ENCODE measurements around the gene PTGER3. TPM values are rescaled to one million over a fixed set of nuclear protein-coding genes. Genes with fewer than 3 reads are reported as not detected.

Gene PTGER3
- total RNA-seq, 1 donor from 2014 or later, result under 0.01 TPM

DNA sequence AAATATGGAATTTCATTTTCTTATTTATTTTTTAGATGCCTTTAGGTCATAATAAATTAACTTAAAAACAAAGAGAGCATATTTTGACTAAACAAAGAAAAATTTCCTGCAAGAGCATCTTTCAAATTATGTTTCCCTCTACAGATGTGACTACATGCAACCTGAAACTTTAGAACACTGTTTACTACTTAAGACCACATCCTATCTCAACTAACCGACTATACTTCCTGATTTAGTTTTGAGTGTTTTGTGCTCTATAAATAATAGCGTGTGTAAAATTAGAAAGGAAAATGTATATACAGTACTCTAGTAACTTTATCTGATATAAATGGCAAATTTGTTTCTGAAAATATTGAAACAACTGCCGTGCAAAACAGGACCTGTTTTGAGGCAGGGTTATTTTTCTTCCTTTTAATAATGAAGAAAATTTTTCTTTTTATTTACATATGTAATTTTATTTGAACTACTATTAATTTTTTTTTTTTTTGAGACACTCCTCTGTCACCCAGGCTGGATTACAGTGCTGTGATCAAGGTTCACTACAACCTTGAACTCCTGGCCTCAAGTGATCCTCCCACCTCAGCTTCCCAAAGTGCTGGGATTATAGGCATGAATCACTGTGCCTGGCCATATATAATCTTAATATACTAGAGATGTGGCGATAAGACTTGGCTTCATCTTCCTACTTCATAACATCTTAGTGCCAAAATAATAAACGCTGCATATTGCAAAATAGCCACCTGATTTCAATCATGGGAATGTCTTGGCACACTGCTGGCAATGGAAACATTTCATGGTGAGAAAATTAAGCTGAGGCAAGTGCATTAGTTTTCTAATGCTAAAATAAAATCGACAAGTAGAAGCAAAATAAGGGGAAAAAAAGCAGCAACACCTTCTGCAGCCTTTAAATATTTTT is 21.0 kb upstream of the PTGER3 start:
- no peak for DNase-seq (ENCODE audit: low read depth)
- Histone ChIP-seq H3K4me3 (ENCODE audit: low read depth, low read length) (no peak overlapping the region), H3K36me3 (ENCODE audit: control insufficient read depth, insufficient read depth, low read length) (peaks cover 18% of the 10 kb centered on the region), H3K27me3 (ENCODE audit: control insufficient read depth, insufficient read depth, low read length) (no peaks in the 10 kb centered on the region)
- TF ChIP-seq, protein P1, sequence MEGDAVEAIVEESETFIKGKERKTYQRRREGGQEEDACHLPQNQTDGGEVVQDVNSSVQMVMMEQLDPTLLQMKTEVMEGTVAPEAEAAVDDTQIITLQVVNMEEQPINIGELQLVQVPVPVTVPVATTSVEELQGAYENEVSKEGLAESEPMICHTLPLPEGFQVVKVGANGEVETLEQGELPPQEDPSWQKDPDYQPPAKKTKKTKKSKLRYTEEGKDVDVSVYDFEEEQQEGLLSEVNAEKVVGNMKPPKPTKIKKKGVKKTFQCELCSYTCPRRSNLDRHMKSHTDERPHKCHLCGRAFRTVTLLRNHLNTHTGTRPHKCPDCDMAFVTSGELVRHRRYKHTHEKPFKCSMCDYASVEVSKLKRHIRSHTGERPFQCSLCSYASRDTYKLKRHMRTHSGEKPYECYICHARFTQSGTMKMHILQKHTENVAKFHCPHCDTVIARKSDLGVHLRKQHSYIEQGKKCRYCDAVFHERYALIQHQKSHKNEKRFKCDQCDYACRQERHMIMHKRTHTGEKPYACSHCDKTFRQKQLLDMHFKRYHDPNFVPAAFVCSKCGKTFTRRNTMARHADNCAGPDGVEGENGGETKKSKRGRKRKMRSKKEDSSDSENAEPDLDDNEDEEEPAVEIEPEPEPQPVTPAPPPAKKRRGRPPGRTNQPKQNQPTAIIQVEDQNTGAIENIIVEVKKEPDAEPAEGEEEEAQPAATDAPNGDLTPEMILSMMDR (IDR thresholded peaks at IDR 0.05; ENCODE audit: insufficient read depth, low read length, severe bottlenecking), result no peak
- no peak for FAIRE-seq

DNA sequence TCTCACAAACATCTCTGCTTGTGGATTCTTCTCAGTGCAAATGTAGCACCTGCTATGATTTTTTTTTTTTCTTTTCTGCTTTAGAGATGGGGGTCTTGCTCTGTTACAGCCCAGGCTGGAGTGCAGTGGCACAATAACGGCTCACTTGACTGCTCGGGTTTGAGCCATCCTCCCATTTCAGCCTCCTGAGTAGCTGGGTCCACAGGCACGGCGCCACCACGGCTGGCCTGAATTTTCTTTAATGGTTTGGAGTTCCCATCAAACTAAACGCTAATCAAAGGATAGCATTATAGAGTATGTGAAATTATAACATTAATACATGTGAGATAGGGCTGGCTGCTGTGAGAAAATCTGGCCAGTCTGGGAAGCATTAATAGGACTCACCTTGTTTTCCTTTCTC is 7.2 kb upstream of the PTGER3 start:
- DNase-seq (ENCODE audit: low read depth) (no peak), FAIRE-seq (no peak)
- TF ChIP-seq, protein P1 (IDR thresholded peaks at IDR 0.05; ENCODE audit: insufficient read depth, low read length, severe bottlenecking), result no peak
- no peaks in the 10 kb centered on the region for H3K27me3 ChIP-seq (ENCODE audit: control insufficient read depth, insufficient read depth, low read length)
- H3K36me3 ChIP-seq (ENCODE audit: control insufficient read depth, insufficient read depth, low read length), result no peaks in the 10 kb centered on the region
- H3K4me3 ChIP-seq (ENCODE audit: low read depth, low read length), result no peak overlapping the region

DNA sequence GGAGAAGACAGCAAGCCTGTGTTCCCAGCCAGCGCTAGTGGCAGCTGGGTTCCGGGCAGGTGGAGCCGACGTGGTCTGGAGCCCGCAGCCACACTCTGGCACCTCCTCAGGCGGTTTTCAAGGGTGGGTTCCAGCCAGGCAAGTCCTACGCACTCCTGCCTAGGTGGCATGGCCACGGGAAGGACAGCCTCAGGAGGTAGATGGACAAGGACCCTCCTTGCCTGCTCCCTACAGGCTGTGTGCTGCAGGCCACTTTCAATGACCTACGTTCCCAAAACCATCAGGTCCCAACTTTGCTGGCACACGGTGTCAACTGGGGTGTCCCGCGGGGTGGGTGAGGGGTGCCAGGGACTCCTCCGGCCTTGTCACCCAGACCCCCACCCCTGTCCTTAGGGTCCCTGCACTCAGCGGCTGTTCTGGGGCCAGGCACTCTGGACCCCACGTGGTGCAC is 6.7 kb upstream of the PTGER3 start:
- H3K27me3 ChIP-seq (ENCODE audit: control insufficient read depth, insufficient read depth, low read length), result no peaks in the 10 kb centered on the region
- TF ChIP-seq, protein P1 (IDR thresholded peaks at IDR 0.05; ENCODE audit: insufficient read depth, low read length, severe bottlenecking), result no peak

DNA sequence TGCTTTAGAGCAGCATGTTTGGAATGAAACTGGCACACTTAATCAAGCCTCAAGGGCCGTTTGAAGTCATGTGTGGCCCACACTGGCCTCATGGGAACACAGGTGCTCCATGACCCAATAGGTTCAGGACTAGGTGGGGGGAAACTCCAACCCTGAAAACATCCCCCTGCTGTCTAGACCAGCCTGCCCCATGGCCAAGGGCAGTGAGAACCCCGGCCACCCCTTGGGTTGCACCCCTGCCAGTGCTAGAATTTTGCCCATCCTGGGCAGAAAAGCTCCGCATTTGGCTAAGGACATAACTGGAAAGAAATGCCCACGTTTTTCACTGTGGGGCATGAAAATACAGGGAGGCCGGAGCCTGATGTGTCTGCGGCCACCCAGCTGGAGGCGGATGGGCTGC is 6.1 kb upstream of the PTGER3 start:
- no peak for DNase-seq (ENCODE audit: low read depth)
- FAIRE-seq, result no peak
- TF ChIP-seq, protein P1 (IDR thresholded peaks at IDR 0.05; ENCODE audit: insufficient read depth, low read length, severe bottlenecking), result no peak
- H3K36me3 ChIP-seq (ENCODE audit: control insufficient read depth, insufficient read depth, low read length), result no peaks in the 10 kb centered on the region
- no peak overlapping the region for H3K4me3 ChIP-seq (ENCODE audit: low read depth, low read length)
- H3K27me3 ChIP-seq (ENCODE audit: control insufficient read depth, insufficient read depth, low read length), result no peaks in the 10 kb centered on the region

More for the DNA sequence above, 6.7 kb upstream of the PTGER3 start:
- no peaks in the 10 kb centered on the region for H3K36me3 ChIP-seq (ENCODE audit: control insufficient read depth, insufficient read depth, low read length)
- no peak overlapping the region for H3K4me3 ChIP-seq (ENCODE audit: low read depth, low read length)
- DNase-seq (ENCODE audit: low read depth) (no peak), FAIRE-seq (no peak)

DNA sequence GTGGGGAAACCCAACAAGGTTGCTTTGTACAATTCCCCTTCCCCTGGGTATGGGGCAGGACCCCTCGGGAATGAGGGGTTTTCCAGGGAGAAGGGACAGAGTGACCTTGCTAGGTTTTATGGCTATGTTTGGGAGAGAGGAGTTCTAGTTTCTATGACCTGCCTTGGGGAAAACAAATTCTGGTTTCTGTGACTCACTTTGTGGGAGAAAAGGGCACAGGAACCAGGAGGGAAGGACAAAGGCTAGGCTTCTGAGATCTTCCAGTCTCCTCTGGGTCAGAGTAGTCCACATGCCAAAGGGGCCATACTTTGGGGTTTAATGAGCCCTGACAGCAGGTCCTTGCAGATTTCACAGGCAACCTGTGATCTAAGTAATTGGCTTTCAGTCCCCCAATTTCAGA is 5.5 kb upstream of the PTGER3 start:
- H3K4me3 ChIP-seq (ENCODE audit: low read depth, low read length), result no peak overlapping the region
- FAIRE-seq (peak; percentile 64), DNase-seq (ENCODE audit: low read depth) (no peak)
- no peaks in the 10 kb centered on the region for H3K36me3 ChIP-seq (ENCODE audit: control insufficient read depth, insufficient read depth, low read length)
- peaks cover under 1% of the 10 kb centered on the region for H3K27me3 ChIP-seq (ENCODE audit: control insufficient read depth, insufficient read depth, low read length)
- TF ChIP-seq, protein P1 (IDR thresholded peaks at IDR 0.05; ENCODE audit: insufficient read depth, low read length, severe bottlenecking), result no peak
